Mucosa of gallbladder (tissue), 1 donor: ENCODE results near the gene DIPK1A. TPM values are rescaled to one million over a fixed set of nuclear protein-coding genes. Genes with fewer than 3 reads are reported as not detected.
"Not testable (repeated sequence)": the region's sequence is repeated elsewhere in the genome, so short reads cannot be mapped to it uniquely, and the experiment has no call there.

Experiments used
- DNase-seq: peaks from one replicate; pipeline ENCODE4 v3.0.0-alpha.2; 2020; ENCODE audit warnings: low spot score
- total RNA-seq: library from RNA; stranded (reverse); gene quantifications from one replicate; pipeline ENCODE4 v1.2.1, GENCODE V29; 2021
- donor health status: DM: no; HTN: no; CAD: no.

DIPK1A gene
- total RNA-seq, 1 donor from 2014 or later: 17.8 TPM

- DNase-seq: peak; percentile 47
These were observed 19.7 kb upstream of the DIPK1A start for GRCh38 chr1:92980732-92981647.

- DNase-seq: no peak
These were observed 14.4 kb upstream of the DIPK1A start for GRCh38 chr1:92975551-92976232.

- DNase-seq: not testable (repeated sequence)
These were observed 12.8 kb upstream of the DIPK1A start for GRCh38 chr1:92974112-92974511.

- DNase-seq: no peak
These were observed 12.1 kb upstream of the DIPK1A start for GRCh38 chr1:92973203-92973897.

GRCh38 chr1:92972409-92973129, 11.3 kb upstream of the DIPK1A start:
- DNase-seq: no peak

GRCh38 chr1:92971932-92972331, 10.7 kb upstream of the DIPK1A start:
- not testable (repeated sequence) for DNase-seq

- no peak for DNase-seq
These were observed 9.9 kb upstream of the DIPK1A start for GRCh38 chr1:92970990-92971689.

- no peak for DNase-seq
These were observed 8.3 kb upstream of the DIPK1A start for GRCh38 chr1:92969517-92969916.

- no peak for DNase-seq
These were observed 7.1 kb upstream of the DIPK1A start for GRCh38 chr1:92968138-92969032.

GRCh38 chr1:92964998-92965397, 3.7 kb upstream of the DIPK1A start:
- no peak for DNase-seq

- DNase-seq: no peak
These were observed 3.1 kb upstream of the DIPK1A start for GRCh38 chr1:92964316-92964715.

GRCh38 chr1:92961896-92962752, 862 bp upstream of the DIPK1A start:
- peak; percentile 18 for DNase-seq

- DNase-seq: peak; percentile 79
These were observed 699 bp downstream of the DIPK1A start for GRCh38 chr1:92960395-92961130.

- no peak for DNase-seq
These were observed 2.9 kb downstream of the DIPK1A start for GRCh38 chr1:92958203-92958970.

- DNase-seq: no peak
These were observed 4.1 kb downstream of the DIPK1A start for GRCh38 chr1:92957030-92957734.

GRCh38 chr1:92956254-92957029, 4.8 kb downstream of the DIPK1A start:
- no peak for DNase-seq
